PC-9 (cell line): ENCODE measurements around the gene SLC35F4. TPM values are rescaled to one million over a fixed set of nuclear protein-coding genes. Genes with fewer than 3 reads are reported as not detected.

Experiments
- BruUV-seq: library from RNA; stranded (reverse); fragments of 400-500 nt; replicated peaks from 2 replicates; lab custom pipeline; 2021; lab: Mats Ljungman, UMichigan
- CTCF ChIA-PET: fragments of 300-600 bp; sonication (Branson Sonifier 250); formaldehyde crosslinking; loops from one replicate; lab custom pipeline; 2022; ENCODE audit warnings: antibody characterized with exemption; lab: Charles Lee
- POLR2A ChIA-PET: fragments of 300-600 bp; sonication (Branson Sonifier 250); formaldehyde crosslinking; loops from one replicate; lab custom pipeline; 2022; ENCODE audit warnings: antibody characterized with exemption; ENCODE audit not compliant: unreplicated experiment; lab: Charles Lee
- DNase-seq, 2 experiments: peaks; one replicate each; pipeline versions ENCODE4 v3.0.0 to v3.0.0-alpha.2; 2015 to 2022; ENCODE audit warnings: mixed read lengths in 1 of 2
- H2AFZ ChIP-seq: fragments of 200-600 bp; sonication (generic); 2 replicates; pipeline ENCODE4 v1.8.1; 2017; ENCODE audit warnings: antibody characterized with exemption
- H3F3A ChIP-seq: fragments of 200-600 bp; sonication (generic); 2 replicates; pipeline ENCODE4 v1.8.1; 2017; ENCODE audit warnings: antibody characterized with exemption, mild to moderate bottlenecking, low read depth; ENCODE audit not compliant: insufficient read depth
- H3K27ac ChIP-seq: fragments of 200-600 bp; sonication (generic); 2 replicates; pipeline ENCODE4 v1.6.1; 2016; ENCODE audit warnings: mixed run types
- H3K27me3 ChIP-seq: fragments of 200-600 bp; sonication (generic); 2 replicates; pipeline ENCODE4 v1.6.1; 2016; ENCODE audit warnings: low read depth, mixed run types; ENCODE audit not compliant: insufficient read depth
- H3K36me3 ChIP-seq: fragments of 200-600 bp; sonication (generic); 2 replicates; pipeline ENCODE4 v1.6.1; 2016; ENCODE audit warnings: low read depth, mixed run types
- H3K4me1 ChIP-seq: fragments of 200-600 bp; sonication (generic); replicated peaks from 2 replicates; pipeline ENCODE4 v1.6.1; 2016; ENCODE audit warnings: mixed run types; ENCODE audit not compliant: insufficient read depth
- H3K4me2 ChIP-seq: fragments of 200-600 bp; sonication (generic); 2 replicates; pipeline ENCODE4 v1.6.1; 2017; ENCODE audit warnings: mixed run types
- H3K4me3 ChIP-seq: fragments of 200-600 bp; sonication (generic); 2 replicates; pipeline ENCODE4 v1.6.1; 2016; ENCODE audit warnings: mixed run types
- H3K79me2 ChIP-seq: fragments of 200-600 bp; sonication (generic); 2 replicates; pipeline ENCODE4 v1.6.1; 2017; ENCODE audit warnings: low read depth, mixed run types
- H3K9me2 ChIP-seq: fragments of 200-600 bp; sonication (generic); 2 replicates; pipeline ENCODE4 v1.8.1; 2017; ENCODE audit warnings: mild to moderate bottlenecking; ENCODE audit not compliant: insufficient read depth
- H3K9me3 ChIP-seq: fragments of 200-600 bp; sonication (generic); 2 replicates; pipeline ENCODE4 v1.8.1; 2016; ENCODE audit warnings: low read depth; ENCODE audit not compliant: insufficient read depth
- H4K20me1 ChIP-seq: fragments of 200-600 bp; sonication (generic); 2 replicates; pipeline ENCODE4 v1.8.1; 2017; ENCODE audit not compliant: insufficient read depth
- EZH2 ChIP-seq: fragments of 200-600 bp; sonication (generic); IDR thresholded peaks from 2 replicates; pipeline ENCODE4 v1.8.0; 2017; ENCODE audit warnings: antibody characterized with exemption, low read depth
- intact Hi-C: fragments of 100-400 bp; cut with micrococcal nuclease; formaldehyde crosslinking; loops from one replicate; pipeline ENCODE4 v1.10.0; 2022; ENCODE audit not compliant: unreplicated experiment
- total RNA-seq: library from RNA; stranded (reverse); gene quantifications from 2 replicates; pipeline ENCODE4 v1.2.3, GENCODE V29; 2021
- TF ChIP-seq, protein P1 (sequence below): fragments of 200-600 bp; sonication (generic); conservative IDR thresholded peaks from 2 replicates; pipeline ENCODE4 v1.6.1; 2017; ENCODE audit warnings: mixed run types, antibody characterized with exemption, mild to moderate bottlenecking, moderate library complexity

Gene SLC35F4
- total RNA-seq, 1 experiment from 2014 or later = not detected

DNA sequence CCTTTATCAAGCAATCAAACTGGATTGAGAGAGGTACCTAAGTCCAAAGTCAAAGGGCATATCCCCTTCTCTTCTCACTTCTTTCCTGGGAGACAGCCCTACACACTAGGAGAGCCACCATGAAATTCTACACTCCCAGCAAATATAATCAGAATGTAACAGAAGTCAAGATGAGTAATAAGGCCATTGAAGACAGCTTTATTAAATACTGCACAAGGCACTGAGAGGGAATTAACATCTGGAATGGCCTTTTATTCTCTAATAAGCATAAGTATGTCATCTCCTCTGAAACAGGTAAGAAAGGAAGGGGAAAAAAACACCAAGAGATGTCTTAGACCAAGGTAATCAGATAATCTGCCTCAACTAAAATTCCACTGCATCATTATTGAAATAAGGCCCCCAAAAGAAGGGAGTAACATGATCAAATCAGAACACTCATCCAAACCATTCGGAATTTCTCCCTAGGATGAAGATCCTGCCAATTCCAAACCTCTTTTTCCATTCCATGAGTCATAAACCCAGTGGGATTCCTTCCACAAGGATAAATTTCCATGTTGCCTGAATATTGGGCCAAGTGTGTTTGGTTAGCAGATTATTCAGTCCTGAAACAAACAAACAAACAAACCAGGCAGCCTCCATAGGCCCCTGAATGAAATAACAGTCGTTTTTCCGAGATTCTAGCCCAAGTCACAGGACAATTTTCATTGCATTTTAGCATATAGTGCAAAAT, 19.9 kb downstream of the SLC35F4 start:
- intact Hi-C loops = no loop called here
- CTCF ChIA-PET = no interaction called here
- DNase-seq = no peak
- H3K9me3 ChIP-seq = no peaks in the 10 kb centered on the region
- H3K36me3 ChIP-seq = no peaks in the 10 kb centered on the region
- H3K4me2 ChIP-seq = no peak overlapping the region
- no peak overlapping the region for H3K4me3 ChIP-seq
- no TSS peak for BruUV-seq
- no peaks in the 10 kb centered on the region for H3K4me1 ChIP-seq
- H2AFZ ChIP-seq = no peak overlapping the region
- TF ChIP-seq, protein P1, sequence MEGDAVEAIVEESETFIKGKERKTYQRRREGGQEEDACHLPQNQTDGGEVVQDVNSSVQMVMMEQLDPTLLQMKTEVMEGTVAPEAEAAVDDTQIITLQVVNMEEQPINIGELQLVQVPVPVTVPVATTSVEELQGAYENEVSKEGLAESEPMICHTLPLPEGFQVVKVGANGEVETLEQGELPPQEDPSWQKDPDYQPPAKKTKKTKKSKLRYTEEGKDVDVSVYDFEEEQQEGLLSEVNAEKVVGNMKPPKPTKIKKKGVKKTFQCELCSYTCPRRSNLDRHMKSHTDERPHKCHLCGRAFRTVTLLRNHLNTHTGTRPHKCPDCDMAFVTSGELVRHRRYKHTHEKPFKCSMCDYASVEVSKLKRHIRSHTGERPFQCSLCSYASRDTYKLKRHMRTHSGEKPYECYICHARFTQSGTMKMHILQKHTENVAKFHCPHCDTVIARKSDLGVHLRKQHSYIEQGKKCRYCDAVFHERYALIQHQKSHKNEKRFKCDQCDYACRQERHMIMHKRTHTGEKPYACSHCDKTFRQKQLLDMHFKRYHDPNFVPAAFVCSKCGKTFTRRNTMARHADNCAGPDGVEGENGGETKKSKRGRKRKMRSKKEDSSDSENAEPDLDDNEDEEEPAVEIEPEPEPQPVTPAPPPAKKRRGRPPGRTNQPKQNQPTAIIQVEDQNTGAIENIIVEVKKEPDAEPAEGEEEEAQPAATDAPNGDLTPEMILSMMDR = no peak
- TF ChIP-seq EZH2 = no peak
- H3K27ac ChIP-seq = no peak overlapping the region
- no peaks in the 10 kb centered on the region for H3K79me2 ChIP-seq
- no peaks in the 10 kb centered on the region for H3K27me3 ChIP-seq
- POLR2A ChIA-PET = no interaction called here
- H4K20me1 ChIP-seq = no peaks in the 10 kb centered on the region
- H3K9me2 ChIP-seq = no peaks in the 10 kb centered on the region
- H3F3A ChIP-seq = no peaks in the 10 kb centered on the region

DNA sequence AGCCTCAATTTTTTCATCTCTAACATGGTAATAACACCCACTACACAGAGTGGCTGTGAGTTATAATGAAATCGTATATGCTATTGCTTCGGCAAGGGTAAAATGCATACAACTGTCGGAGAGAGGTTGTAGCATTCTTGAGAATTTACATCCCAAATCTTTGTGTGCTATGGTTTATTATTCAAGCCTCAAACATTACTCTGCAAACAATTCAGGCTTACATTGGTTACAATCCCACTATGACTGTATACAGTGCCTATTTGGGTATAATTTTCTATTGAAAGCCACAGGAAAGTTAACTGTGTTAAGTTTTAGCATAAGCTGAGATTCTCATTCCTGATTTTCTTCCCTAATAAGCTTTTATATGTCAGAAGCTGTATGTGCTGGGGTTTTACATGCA, 20.6 kb downstream of the SLC35F4 start:
- intact Hi-C loops = no loop called here
- H3F3A ChIP-seq = no peaks in the 10 kb centered on the region
- no peaks in the 10 kb centered on the region for H3K79me2 ChIP-seq
- DNase-seq = no peak
- TF ChIP-seq, protein P1 = no peak
- TF ChIP-seq EZH2 = no peak
- H3K9me2 ChIP-seq = no peaks in the 10 kb centered on the region
- BruUV-seq = no TSS peak
- no peaks in the 10 kb centered on the region for H4K20me1 ChIP-seq
- no peaks in the 10 kb centered on the region for H3K4me1 ChIP-seq
- no peak overlapping the region for H3K4me3 ChIP-seq
- H2AFZ ChIP-seq = no peak overlapping the region
- no peak overlapping the region for H3K27ac ChIP-seq
- no peaks in the 10 kb centered on the region for H3K27me3 ChIP-seq
- ChIA-PET CTCF (no interaction called here), POLR2A (no interaction called here)
- H3K36me3 ChIP-seq = no peaks in the 10 kb centered on the region
- no peaks in the 10 kb centered on the region for H3K9me3 ChIP-seq
- H3K4me2 ChIP-seq = no peak overlapping the region

DNA sequence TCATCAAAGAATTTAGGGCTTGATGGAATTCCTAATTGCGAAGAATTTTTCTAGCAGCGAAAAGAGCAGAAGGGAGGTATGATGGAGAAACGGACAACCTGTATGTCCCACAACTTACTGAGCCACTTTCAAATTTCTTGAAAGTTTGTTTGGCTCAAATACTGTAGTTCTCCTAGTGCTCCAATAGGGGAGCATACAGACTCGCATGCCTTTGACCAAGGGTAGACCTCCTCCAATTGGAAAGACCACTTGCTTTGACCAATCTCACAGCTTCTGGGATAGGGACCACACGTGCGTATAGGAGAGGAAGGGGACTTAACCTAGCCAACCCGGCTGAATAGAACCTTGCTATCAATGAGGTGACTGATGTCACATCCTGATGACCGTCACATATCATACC, 28.6 kb downstream of the SLC35F4 start:
- Histone ChIP-seq H3K9me2 (no peaks in the 10 kb centered on the region), H2AFZ (no peak overlapping the region), H3K27me3 (no peaks in the 10 kb centered on the region), H3K4me2 (no peak overlapping the region), H3F3A (no peaks in the 10 kb centered on the region), H4K20me1 (no peaks in the 10 kb centered on the region), H3K36me3 (no peaks in the 10 kb centered on the region), H3K9me3 (no peaks in the 10 kb centered on the region), H3K4me1 (no peaks in the 10 kb centered on the region; the same call in 1 of the 2 replicates), H3K79me2 (no peaks in the 10 kb centered on the region), H3K27ac (no peak overlapping the region), H3K4me3 (no peak overlapping the region)
- ChIA-PET POLR2A (interaction anchor here (0.5 kb wide), 1 partner anchor 359 kb away, joined by 3 read pairs; no protein-coding TSS in a partner anchor), CTCF (no interaction called here)
- DNase-seq = no peak
- intact Hi-C loops = no loop called here
- no TSS peak for BruUV-seq
- TF ChIP-seq, protein P1 = no peak
- no peak for TF ChIP-seq EZH2
